HL-60 (cell line): ENCODE data around the gene APOL1.

Experiments
- DNase-seq, 2 experiments: peaks; one replicate each; pipeline ENCODE4 v3.0.0-alpha.2; 2010 to 2020; ENCODE audit warnings: low read depth in 1 of 2, low spot score in 1 of 2
- H3K27ac ChIP-seq: fragments of 250-450 bp; sonication (Bioruptor Pico); replicated peaks from 2 replicates; pipeline ENCODE4 v1.5.1; 2020; ENCODE audit warnings: mild to moderate bottlenecking, moderate library complexity
- H3K27me3 ChIP-seq: fragments of 250-450 bp; sonication (Bioruptor Pico); 2 replicates; pipeline ENCODE4 v1.5.1; 2021; ENCODE audit warnings: mild to moderate bottlenecking, moderate library complexity; ENCODE audit not compliant: insufficient read depth, poor library complexity, severe bottlenecking
- H3K4me3 ChIP-seq: replicated peaks from 2 replicates; pipeline ENCODE4 v1.5.1; 2011; ENCODE audit warnings: mild to moderate bottlenecking, control low read depth, low read length; ENCODE audit not compliant: insufficient read depth
- GABPA ChIP-seq: IDR thresholded peaks from 2 replicates; pipeline ENCODE4 v1.6.1; 2012; ENCODE audit warnings: low read depth
- POLR2AphosphoS5 ChIP-seq: IDR thresholded peaks from 2 replicates; pipeline ENCODE4 v1.6.1; 2012; ENCODE audit warnings: low read depth
- SPI1 ChIP-seq: IDR thresholded peaks from 2 replicates; pipeline ENCODE4 v1.6.1; 2012; ENCODE audit warnings: low read depth, mild to moderate bottlenecking, borderline replicate concordance
- TF ChIP-seq, protein P1 (sequence below): IDR thresholded peaks from one replicate; pipeline ENCODE4 v1.5.1; 2011; ENCODE audit warnings: low read length, control low read depth, inconsistent platforms; ENCODE audit not compliant: insufficient read depth
- TF ChIP-seq, protein P2 (sequence below): IDR thresholded peaks from 2 replicates; pipeline ENCODE4 v1.6.1; 2012; ENCODE audit warnings: low read depth; ENCODE audit not compliant: insufficient replicate concordance

Gene APOL1

DNA sequence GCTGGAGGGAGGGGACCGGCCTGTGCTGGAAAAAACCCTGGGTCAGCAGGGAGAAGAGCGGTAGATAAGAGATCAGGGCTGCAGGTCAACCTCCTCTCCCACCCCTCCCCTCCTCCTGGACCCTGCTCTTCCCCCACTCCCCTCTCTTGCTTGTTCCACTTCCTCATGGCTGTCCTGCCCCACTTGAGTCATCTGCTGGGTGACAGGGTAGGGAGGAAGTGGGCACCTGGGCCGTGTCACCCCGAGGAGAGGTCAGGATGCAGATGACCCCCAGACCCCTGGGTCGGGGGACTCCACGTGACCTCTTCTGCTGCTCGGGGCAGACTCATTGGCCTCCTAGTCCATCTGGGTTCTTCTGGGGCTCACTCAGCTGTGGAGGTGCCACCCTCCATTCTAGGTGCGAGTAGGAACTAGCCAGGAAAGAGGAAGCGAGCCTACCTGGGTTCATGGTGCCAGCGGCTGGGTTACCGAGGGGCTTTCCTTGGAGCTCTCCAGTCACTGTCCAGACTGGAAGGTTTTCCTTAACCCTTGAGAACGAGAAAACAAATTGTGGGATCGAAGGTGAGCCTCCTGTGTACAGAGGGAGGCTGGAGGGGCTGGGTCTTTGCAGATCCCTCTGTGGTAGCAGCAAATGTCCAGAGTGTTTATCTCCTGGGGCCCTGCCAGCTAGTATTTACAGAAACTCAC is 20.1 kb upstream of the APOL1 start:
- Histone ChIP-seq H3K27me3 (no peaks in the 10 kb centered on the region), H3K4me3 (no peak overlapping the region), H3K27ac (no peak overlapping the region)
- TF ChIP-seq, protein P1, sequence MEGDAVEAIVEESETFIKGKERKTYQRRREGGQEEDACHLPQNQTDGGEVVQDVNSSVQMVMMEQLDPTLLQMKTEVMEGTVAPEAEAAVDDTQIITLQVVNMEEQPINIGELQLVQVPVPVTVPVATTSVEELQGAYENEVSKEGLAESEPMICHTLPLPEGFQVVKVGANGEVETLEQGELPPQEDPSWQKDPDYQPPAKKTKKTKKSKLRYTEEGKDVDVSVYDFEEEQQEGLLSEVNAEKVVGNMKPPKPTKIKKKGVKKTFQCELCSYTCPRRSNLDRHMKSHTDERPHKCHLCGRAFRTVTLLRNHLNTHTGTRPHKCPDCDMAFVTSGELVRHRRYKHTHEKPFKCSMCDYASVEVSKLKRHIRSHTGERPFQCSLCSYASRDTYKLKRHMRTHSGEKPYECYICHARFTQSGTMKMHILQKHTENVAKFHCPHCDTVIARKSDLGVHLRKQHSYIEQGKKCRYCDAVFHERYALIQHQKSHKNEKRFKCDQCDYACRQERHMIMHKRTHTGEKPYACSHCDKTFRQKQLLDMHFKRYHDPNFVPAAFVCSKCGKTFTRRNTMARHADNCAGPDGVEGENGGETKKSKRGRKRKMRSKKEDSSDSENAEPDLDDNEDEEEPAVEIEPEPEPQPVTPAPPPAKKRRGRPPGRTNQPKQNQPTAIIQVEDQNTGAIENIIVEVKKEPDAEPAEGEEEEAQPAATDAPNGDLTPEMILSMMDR, result no peak
- TF ChIP-seq, protein P2, sequence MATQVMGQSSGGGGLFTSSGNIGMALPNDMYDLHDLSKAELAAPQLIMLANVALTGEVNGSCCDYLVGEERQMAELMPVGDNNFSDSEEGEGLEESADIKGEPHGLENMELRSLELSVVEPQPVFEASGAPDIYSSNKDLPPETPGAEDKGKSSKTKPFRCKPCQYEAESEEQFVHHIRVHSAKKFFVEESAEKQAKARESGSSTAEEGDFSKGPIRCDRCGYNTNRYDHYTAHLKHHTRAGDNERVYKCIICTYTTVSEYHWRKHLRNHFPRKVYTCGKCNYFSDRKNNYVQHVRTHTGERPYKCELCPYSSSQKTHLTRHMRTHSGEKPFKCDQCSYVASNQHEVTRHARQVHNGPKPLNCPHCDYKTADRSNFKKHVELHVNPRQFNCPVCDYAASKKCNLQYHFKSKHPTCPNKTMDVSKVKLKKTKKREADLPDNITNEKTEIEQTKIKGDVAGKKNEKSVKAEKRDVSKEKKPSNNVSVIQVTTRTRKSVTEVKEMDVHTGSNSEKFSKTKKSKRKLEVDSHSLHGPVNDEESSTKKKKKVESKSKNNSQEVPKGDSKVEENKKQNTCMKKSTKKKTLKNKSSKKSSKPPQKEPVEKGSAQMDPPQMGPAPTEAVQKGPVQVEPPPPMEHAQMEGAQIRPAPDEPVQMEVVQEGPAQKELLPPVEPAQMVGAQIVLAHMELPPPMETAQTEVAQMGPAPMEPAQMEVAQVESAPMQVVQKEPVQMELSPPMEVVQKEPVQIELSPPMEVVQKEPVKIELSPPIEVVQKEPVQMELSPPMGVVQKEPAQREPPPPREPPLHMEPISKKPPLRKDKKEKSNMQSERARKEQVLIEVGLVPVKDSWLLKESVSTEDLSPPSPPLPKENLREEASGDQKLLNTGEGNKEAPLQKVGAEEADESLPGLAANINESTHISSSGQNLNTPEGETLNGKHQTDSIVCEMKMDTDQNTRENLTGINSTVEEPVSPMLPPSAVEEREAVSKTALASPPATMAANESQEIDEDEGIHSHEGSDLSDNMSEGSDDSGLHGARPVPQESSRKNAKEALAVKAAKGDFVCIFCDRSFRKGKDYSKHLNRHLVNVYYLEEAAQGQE, result no peak
- TF ChIP-seq SPI1 (peak; percentile 75), GABPA (no peak), POLR2AphosphoS5 (no peak)
- peak in 1 of 2 experiments; percentile 25 for DNase-seq

DNA sequence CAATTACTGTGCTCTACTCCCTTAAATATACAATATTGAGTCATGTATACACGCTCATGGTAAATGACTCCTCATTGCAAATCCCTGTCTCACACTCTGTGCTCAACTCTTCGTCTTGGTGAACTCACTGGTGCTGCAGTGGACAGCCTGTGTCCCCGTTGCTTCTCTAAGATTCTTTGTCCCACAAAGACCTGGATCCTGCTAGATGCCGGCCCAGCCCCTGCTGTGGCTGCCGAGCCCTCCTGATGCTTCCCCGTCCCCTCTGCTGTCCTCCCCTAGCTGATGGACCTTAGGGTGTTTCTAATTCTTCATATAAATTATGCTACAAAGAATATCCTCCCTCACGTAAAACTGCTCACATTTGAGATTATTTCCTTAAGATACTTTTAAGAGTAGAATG is 19.1 kb upstream of the APOL1 start:
- Histone ChIP-seq H3K27me3 (no peaks in the 10 kb centered on the region), H3K4me3 (no peak overlapping the region), H3K27ac (no peak overlapping the region)
- TF ChIP-seq SPI1, result no peak
- no peak for TF ChIP-seq POLR2AphosphoS5
- no peak for TF ChIP-seq GABPA
- TF ChIP-seq, protein P2, result no peak
- TF ChIP-seq, protein P1, result no peak
- DNase-seq, result no peak

DNA sequence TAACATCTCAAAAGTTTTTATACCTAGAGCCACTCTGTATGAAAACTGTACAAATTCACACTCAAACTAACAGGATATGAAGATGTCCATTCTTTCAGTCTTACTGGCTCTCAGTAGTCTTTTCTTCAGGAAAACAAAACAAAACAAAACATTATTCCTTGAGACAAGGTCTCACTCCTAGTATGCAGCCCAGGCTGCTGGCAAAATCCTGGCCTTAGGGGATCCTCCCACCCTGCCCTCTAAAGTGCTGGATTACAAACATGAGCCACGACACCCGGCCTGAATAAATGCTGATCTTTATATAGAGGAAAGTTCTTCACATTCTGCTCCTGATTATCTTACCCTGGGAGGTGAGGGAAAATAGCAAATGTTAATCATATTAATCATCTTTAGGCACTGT is 18.7 kb upstream of the APOL1 start:
- H3K27ac ChIP-seq, result no peak overlapping the region
- TF ChIP-seq SPI1, result no peak
- H3K27me3 ChIP-seq, result no peaks in the 10 kb centered on the region
- no peak for DNase-seq
- H3K4me3 ChIP-seq, result no peak overlapping the region

DNA sequence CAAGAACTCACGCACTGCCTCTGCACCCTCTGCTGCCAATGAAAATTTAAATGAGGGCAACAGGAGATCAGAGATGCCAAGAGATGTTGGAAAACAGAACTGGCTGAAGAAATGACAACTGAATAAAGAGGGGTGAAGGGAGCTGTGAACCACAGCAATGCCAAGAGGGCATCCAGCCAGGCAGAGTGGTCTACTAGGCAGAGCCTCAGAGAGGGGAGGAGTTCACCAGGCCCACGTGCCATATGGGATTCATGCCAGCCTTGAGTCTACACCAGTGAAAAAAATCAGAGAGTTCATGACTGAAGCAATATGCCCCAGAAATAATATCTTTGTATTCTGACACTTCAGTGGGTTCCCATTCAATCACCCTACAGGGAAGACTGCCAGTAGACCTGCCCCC is 18.0 kb upstream of the APOL1 start:
- Histone ChIP-seq H3K4me3 (no peak overlapping the region), H3K27me3 (no peaks in the 10 kb centered on the region), H3K27ac (no peak overlapping the region)
- TF ChIP-seq GABPA, result no peak
- TF ChIP-seq, protein P1, result no peak
- no peak for TF ChIP-seq SPI1
- TF ChIP-seq, protein P2, result no peak
- TF ChIP-seq POLR2AphosphoS5, result no peak
- no peak for DNase-seq
